H4 (cell line): ENCODE data around the gene OPRL1. TPM values are rescaled to one million over a fixed set of nuclear protein-coding genes. Genes with fewer than 3 reads are reported as not detected.

Source experiments
- DNase-seq: peaks from one replicate; pipeline ENCODE4 v3.0.0-alpha.2; 2015; ENCODE audit warnings: low spot score
- total RNA-seq: library from RNA; depleted of rRNA; stranded (reverse); fragments of >200 nt; shearing (Covaris generic); gene quantifications from 2 replicates; pipeline ENCODE4 v1.2.3, GENCODE V29; 2014; rRNA removed

The OPRL1 gene
- 0.23 and 0.97 TPM in 2 replicates for total RNA-seq

DNA sequence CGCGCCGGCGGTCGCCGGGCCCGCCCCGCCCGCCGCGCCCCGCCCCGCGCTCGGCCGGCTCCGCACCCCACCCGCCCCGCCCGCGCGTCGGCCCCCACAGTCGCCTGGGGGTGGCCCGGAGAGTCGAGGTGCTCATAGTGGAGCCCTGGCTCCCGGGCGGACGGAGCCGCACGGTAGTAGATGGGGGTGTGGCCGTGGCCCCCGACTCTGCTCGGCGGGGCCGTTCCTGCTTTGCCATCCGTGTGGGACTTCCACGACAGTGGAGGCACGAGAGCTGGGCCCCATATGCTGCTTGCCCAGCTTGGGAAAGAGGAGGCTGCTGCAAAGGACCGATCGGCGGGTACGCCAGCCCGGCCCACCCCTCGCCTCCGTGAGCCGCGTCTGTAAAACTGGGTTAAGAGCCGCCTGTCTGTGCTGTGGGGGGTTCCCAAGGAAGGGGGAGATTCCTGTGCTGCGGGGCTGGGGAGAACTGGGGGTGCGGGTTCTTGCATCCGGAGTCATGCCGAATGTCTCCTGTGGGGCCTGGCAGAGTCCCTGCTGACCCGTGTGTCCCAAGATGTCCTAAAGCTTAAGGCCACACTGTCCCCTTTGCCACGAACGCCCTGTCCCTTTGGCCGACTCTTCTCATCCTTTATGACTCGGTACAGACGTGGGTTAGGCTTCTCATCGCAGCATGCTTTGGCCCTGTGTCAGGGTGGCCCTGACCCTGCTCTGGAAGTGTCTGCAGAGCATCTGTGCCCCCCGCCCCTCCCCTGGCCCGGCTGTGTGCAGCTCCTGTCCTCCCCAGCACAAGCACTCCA, at the start of gene OPRL1:
Gene OPRL1 (plus strand): TSS at position 70 of the 800 bp plus-strand sequence. CDS start 12,639 bp downstream, outside the sequence.
- no peak for DNase-seq

DNA sequence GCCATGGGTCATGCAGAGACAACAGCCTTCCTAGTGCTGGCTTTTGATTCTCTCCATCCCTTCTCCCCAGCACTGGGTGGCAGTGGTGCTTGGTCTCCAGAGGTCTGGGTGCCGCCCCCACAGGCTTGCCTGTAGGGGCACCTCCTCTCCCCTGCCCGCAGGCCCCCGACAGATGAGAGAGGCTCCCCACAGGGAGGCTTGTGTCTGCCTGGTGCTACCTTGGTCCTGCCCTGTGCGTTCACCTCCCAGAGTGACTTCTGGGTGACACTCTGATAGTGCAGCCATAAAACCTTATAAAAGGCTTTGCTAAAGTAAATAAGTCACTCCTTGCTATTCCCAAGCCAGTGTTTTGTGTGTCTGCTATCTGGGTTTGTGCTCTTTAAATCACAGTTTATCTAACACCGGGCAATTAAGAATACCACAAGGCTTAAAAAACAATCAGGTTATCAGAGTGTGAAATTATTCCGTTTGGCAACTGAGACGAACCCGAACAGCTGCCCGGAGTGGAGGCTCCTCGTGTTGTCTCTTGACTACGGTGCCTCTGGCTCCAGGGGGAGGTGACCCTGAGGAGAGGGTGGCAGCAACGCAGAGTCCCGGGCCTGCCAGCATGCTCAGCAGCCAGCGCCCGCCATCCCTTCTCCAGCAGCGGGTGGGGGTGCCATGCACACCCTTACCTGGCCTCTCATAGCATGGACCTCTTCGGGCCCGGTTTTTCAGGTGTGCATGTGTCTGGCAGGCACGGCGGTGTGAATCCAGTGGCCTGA, 49.3 kb upstream of the OPRL1 start:
- no peak for DNase-seq

DNA sequence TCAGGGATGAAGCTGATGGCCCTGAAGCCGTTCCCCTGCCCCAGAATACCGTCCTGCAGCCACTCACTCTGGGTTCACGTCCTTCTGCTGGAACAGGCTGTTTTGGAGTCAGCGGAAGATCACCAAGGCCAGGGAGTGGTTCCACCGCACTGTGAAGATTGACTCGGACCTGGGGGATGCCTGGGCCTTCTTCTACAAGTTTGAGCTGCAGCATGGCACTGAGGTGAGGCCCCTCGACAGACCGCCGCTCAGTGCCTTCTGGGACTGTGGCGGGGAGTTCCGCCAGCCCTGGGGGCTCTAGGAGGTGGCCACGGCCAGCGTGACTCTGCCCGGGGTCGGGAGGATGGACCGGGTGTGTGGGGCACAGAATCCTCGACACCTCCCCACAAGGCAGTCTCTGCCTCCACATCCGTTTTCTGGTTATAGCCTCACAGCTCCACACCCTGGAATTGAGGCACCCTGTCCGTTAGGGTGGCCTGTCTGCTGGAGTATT, 48.0 kb upstream of the OPRL1 start:
- no peak for DNase-seq

DNA sequence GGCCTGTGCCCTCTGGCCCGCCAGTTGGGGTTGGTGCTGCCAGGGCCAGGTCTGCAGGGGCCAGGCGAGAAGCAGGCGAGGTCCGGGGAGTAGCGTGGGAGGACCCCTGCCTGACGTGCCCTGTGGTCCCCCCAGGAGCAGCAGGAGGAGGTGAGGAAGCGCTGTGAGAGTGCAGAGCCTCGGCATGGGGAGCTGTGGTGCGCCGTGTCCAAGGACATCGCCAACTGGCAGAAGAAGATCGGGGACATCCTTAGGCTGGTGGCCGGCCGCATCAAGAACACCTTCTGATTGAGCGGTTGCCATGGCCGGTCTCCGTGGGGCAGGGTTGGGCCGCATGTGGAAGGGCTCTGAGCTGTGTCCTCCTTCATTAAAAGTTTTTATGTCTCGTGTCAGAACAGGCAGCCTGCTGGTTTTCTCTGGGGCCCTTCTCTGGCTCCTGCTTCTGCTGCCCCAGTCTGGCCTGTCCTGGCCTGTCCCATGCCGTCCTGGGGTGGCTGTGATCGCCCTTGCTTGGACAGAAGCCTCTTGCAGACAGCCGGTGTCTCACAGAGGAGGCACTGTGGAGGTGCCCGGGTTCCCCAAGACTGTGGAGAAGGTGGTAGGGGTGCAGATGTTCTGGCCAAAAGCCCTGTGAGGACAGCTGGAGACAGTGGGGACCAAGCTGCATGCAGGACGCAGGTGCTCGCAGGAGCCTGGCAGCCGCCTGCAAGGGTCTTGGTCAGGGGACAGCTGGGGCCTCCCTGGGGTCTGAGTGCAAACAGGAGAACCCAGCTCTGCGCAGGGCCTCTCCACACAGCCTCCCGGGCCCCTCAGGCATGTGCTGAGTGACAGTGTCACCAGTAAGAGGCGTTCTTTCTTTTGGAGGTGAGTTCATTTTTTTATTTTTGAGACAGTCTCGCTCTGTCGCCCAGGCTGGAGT, 46.9 kb upstream of the OPRL1 start:
- no peak for DNase-seq

DNA sequence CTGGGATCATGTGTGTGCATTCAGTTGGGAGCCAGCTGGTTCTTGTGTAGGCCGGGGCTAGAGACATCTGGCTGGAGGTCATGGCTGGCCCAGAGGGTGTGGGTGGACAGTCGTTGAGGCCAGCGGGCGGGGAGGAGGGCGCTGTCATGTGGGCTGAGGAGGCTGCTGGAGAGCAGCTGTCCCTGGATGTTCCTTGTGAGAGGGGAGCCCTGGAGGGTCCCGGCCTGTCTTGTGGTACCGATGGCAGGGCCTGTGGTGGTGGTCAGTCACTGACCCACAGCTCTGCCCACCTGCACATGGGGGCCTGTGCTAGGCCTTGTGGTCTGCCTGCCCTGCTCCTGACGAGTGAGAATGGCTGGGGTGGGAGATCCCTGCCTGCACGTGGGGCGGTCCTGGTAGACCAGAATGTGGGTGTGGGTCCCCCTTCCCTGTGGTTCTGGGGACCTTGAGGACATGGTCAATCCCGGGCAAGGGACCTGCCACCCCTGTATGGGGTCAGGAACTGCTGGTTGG, 45.8 kb upstream of the OPRL1 start:
- no peak for DNase-seq

DNA sequence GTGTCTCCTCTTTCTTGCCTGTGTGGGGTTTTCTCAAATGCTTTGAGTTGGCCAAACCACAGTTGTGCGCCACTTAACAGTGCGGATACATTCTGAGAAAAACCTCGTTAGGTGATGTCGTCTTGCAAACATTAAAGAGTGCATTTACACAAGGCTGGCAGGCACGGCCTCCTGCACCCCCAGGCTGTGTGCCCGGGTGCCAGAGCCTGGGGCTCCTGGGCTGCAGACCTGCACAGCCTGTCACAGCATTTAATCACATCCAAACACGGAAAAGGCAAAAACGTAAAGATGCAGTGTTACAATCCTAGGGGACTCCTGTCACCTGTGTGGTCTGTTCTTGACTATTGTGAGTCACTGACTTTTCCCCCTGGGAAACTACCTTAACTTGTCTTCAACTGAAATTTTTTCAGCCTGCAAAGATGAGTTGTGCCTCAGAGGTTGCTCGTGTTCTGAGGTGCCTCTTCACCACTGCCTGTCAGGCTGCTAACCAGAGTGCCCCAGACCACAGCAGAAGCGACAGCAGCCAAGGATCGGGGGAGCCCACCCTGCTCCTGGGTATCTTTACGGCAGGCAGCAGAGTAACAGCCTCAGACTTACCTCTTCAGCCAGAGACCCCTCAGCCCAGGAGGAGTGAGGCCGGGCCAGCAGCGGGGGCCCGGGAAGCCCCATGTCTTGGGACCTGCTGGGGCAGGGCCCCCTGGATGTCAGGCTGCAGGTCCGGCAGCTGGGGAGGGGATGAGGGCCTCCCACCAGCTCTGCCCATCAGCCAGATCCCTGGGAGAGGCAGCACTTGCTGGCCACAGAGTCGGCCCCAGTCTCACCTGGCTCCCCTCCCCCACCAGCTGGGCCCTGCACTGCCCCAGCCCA, 44.6 kb upstream of the OPRL1 start:
- DNase-seq: no peak

DNA sequence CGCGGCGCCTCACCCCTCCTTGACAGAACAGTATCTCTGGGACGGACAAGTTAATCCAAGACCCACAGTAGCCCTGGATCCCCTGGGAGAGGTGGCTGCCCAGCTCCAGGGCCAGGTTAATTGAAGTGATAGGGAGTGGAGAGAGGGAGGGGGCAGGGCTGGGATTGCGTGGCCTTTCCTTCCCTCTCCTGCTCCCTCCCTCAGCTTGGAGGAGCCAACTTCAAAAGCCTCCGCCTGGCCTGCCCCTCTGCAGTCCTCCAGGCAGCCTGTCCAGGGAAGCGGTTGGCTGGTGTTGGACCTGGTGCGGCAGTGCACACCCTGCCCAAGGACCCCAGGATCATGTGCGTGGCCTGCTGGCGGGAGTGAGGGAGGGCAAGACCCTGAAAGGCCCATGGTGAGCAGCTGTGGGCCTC, 43.9 kb upstream of the OPRL1 start, which contains the start of gene C20orf204:
Gene C20orf204 (plus strand): TSS at position 250 of the 413 bp plus-strand sequence. CDS start 142 bp downstream, at position 392.
- DNase-seq: no peak

DNA sequence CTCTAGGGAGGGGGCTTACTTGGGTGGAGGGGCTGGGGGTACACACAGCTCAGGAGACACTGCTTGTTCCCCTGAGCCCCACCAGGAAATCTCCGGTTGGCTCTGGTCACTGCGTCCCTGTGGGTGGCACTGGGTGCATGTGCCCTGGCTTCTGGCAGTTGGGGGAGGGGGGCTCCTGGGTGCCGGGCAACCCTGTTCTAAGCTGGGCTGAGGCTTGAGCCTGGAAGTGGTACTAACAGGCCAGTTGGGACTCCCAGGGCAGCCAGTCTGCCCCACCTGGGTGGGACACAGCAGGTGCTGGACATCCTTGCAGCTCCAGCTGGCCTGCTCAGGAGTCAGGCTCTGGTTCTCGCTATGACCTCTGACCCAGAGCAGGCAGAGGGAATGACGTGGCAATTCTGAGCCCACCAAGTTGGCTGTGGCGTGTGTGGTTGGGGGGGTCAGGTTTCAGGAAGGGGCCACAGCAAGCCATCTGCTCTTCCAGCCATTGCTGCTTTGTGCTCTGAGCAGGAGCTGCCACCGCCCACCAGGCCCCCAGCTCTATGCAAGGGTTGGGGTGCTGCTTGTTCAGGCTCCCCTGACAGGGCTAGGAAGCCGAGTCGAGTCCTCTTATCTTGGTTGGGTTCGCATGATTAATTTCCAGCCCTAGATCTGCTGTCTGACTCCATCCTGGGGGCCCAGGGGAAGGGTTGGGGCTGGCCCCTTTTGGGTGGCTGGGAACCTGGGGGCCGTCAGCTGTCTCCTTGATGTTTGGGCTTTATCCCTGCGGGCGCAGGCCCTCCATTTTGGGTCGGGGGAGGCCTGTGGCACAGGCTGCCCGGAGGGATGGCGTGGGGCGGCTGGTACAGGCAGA, 43.3 kb upstream of the OPRL1 start:
- no peak for DNase-seq

DNA sequence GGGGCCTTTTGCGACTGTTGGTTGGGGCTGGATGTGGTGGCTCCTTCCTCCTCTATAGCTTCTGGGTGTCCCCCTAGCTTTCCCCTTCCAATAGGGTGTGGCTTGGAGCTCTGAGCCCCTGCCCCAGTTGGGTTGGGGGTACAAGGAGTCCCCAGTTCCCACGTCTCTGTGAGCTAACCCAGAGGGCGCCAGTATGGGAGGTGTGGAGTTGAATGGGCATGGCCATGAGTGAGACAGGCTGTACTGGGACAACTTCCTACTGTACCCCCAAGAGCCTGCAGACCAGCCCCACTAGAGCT, 42.7 kb upstream of the OPRL1 start:
- DNase-seq: no peak

DNA sequence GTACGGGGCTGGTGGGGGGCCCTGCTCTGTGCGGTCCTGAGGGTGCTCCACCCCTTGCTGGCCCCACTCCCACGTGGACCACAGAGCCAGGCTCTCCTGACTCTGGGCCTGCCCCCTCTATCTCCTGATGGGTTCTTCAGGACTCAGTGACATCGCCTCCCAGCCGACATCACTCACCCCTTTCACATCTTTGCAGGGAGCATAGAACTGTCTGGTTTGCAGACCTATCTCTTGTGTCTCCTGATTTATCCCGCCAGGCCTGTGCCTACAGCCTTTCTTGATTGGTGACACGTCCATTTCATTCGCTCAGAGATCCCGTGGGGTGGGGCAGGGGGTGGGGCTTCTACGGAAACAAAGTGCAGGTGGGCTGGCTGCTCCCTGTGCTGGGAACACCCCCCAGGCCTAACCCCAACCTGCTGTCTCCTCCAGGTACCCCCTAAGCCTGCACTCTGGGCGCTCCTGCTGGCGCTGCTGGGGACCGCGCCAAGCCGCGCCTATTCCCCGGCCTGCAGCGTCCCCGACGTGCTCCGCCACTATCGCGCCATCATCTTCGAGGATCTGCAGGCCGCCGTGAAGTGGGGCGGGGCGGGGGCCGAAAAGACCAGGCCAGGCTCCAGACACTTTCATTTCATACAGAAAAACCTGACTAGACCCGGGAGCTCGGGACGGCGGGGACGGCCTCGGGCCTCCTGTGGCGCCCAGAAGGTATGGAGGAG, 42.2 kb upstream of the OPRL1 start:
- DNase-seq: no peak

DNA sequence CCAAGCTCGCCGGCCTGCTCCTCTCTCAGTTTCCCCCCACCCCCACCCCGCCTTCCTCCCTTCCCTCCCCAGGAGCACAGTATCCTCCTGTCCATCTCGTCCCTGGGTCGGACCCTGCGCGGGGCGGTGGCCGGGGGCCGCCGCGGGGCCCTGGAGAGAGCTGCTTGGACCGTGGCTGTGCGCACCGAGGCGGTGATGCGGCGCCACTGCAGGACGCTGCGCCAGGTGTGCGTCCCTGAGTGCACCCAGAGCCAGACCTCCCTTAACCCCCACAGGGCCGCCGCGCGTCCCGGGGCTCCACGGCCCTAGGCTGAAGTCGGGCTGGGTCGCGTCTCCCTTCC, 41.7 kb upstream of the OPRL1 start:
- DNase-seq: no peak

DNA sequence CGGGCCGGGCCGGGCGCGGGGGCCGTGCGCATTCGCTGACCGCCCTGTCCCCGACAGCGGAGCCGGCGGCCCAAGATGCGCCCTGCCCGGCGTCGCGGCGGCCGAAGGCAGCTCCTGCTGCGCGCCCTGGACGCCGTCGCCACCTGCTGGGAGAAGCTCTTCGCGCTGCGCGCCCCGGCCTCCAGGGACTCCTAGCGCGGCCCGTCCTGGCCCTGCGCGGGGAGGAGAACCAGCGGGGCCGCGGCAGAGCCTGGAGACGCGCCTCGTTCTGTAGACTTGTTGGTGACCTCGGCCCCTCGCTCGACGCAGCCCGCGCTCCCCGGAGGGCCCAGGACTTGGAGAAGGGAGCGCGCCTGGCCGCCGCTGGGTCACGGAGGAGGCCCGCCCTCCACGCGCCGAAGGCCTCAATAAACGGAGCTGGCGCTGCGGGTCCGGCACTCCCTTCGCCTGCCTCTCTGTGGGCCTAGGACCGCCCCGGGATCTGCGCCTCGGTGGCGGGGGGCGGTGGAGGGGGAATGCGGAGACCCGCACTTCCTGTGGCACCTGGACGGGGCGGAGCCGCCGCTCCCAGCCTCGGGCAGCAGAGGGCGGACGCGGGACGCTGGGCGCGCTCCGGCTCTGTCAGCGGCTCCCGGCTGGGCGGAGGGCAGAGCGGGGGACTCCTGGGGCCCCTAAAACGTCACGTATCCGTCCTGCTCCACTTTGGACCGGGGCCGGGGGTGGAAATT, 41.2 kb upstream of the OPRL1 start:
- DNase-seq: peak; percentile 52

DNA sequence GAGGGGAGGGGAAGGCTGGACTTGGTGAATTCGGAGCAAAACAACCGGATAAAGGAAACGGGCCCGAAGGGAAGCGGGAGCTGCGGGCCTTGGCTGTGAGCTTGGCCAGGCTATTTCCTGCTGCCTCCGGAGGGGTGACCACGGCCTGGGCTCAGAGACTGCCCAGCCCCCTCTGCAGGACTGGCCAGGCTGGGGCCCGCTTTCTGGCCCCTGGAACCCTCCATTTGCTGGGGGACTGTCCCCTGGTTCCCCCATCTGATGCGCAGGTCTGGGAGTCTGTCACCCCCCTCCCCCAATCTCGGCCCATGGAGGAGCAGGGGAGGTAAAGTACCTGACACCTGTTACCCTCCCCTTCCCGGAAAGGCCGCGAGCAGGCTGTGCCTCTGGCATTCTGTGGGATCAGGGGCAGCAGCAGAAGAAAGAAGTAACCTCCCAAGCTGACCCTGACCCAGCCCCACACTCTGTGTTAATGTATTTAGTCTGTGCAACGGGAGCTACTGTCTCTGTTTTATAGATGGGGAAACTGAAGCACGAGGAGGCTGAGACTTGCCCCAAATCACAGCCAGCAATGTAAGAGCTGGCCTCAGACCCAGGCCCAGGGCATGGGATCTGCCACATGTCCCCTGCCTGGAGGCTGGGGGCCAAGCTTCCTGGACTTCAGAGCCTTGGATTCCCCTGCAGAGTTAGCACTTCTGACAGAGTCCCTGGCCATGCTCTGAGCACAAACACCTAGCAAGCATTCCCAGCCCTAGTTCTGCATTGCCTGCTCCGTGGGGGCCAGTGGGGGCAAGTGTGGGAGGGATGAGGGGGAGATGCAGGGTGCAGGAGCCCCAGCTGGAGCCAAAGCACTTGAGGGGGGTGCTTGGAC, 40.4 kb upstream of the OPRL1 start:
- no peak for DNase-seq

DNA sequence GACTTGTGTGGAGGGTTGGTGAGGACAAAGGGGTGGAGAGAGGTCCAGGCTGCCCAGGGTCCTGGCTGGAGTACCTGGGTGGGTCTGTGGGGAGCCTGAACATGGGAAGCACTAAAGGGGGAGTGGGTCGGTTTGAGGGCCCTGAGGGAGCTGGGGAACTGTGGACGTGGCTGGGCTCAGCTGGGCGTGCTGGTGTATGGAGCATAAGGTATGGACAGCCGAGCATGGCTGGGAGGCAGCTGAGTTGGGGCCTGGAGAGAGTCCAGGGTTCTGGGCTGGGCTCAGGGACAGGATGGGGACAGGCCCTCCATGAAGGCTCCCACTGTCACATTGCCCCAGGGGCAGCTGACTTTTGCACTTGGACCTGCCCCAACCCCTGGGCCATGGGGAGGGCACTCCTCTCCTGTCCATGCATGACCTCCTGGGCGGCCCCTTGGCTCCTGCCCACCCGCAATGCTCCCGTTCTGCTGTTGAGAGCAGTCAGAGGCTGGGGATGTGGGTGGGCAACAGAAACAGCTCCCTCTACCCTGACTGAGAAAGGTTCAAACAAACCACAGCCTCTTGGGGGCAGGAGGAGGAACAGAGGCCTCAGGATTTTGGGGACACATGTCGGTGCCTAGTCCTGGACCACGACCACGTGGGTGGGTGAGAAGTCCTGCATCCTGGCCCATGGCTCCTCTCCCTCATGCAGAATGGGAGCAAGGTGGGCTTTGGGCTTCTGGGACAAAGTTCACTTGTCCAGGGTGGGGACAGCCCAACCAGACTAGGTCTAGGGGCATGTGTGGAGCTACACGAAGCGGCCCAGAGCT, 39.4 kb upstream of the OPRL1 start:
- DNase-seq: no peak

DNA sequence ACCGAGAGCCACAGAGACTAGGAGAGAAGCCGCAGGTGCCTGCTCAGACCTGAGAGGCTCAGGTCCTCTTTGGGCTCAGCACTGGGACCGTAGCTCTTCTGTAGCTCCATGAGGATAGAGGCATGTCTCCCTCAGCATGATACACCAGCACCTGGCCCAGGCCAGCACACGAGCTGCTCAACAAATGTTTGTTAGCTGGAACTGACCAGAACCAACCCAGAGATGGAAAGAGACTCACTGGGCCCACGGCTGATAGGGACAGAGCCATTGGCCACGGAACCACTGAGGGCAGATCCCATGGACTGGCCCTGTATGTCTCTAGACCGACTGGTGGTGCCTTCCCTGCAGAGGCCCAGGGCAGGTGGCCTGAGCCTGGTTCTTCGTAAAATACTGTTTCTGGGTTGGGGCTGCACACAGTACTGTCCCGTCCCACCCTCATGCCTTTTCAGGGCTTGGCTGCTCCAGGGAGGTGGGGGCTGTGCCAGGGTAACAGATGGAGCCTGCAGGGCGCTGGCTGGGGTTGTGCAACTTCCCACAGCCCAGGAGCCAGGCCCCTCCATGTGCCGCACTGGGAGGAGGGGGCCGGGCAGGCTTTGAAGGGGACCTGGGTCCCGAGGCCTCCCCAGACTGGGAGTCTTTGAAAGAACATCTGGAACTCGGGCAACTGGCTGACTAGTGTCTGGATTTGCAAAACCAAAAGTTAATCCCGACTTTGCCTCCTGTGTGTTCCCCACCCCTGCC, 38.7 kb upstream of the OPRL1 start:
- no peak for DNase-seq

DNA sequence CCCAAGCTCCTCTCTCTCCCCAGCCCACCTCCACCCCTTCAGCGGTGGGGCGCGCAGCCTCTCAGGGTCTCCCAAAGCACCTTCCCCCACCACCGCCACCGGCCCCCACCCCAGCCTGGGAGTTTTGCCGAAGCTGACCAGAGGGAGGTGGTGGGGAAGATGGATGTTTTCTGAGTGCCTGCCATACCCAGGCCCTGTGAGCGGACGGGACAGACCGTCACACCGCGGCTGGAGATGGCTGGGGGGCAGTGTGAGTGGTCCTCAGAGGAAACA, 38.2 kb upstream of the OPRL1 start:
- DNase-seq: no peak
